HG03342 (cell line): Measurements from ENCODE around the gene FOXE3.
"Not testable (repeated sequence)": the region's sequence is repeated elsewhere in the genome, so short reads cannot be mapped to it uniquely, and the experiment has no call there.

Source experiments
- ATAC-seq: cut with Tn5 transposase; IDR thresholded peaks from one replicate; pipeline ENCODE4 v1.9.1; 2021; ENCODE audit warnings: mild to moderate bottlenecking, moderate library complexity; ENCODE audit not compliant: unreplicated experiment

Gene FOXE3

GRCh38 chr1:47445823-47446550, 29.9 kb downstream of the FOXE3 start:
- no peak for ATAC-seq

GRCh38 chr1:47448462-47449222, 32.6 kb downstream of the FOXE3 start:
- ATAC-seq = no peak

- no peak for ATAC-seq
Observed at GRCh38 chr1:47449822-47450552, 33.9 kb downstream of the FOXE3 start.

GRCh38 chr1:47450606-47451005, 34.5 kb downstream of the FOXE3 start:
- ATAC-seq = no peak

- ATAC-seq = no peak
Observed at GRCh38 chr1:47452426-47452825, 36.3 kb downstream of the FOXE3 start.

GRCh38 chr1:47453910-47454309, 37.8 kb downstream of the FOXE3 start:
- not testable (repeated sequence) for ATAC-seq

GRCh38 chr1:47456250-47456649, 40.2 kb downstream of the FOXE3 start:
- ATAC-seq = no peak

GRCh38 chr1:47457547-47457946, 41.5 kb downstream of the FOXE3 start:
- ATAC-seq = not testable (repeated sequence)

- no peak for ATAC-seq
Observed at GRCh38 chr1:47459253-47459788, 43.2 kb downstream of the FOXE3 start.

GRCh38 chr1:47460040-47460439, 44.0 kb downstream of the FOXE3 start:
- ATAC-seq = no peak

GRCh38 chr1:47460456-47460855, 44.4 kb downstream of the FOXE3 start:
- ATAC-seq = no peak

- ATAC-seq = no peak
Observed at GRCh38 chr1:47465605-47466004, 49.5 kb downstream of the FOXE3 start.
